ENCODE measurements around the gene PIGC.

The PIGC gene

DNA sequence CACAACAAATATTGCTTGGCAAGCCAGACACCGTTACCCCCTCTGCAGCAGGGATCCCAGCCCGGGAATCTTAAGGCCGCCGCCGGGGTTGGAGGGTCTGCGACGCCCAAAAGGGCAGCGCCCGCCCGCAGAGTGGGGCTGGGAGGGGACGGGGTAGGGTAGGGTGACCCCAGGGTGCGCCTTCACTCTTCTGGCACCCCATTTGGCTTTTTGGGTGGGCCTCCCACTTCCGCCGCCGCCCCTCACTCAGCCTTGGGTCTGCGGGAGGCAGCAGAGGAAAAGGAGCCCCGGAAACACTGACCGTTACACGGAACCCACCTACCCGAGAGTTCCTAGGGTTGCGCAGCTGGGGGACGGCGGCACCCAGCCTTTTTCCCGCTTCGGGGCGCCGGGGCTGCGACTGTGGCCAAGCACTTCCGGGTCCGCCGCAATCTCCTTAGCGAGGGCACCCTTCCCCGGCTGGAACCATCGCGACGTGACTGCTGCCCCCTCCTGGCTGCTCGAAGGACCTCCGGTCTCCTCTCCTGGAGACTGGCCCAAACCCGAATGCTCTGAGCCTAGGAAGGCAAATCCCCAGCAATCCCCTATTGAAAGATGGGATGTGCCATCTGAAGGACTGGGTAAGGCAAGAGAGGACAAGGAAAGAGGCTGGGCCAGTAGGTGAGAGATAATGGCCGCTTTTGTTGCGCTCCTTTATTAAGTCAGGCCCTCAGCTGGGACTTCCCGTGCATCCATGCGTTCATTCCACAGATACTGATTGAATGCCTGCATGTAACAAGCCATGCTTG lies at the start of gene PIGC:
TSS of gene PIGC (minus strand) at position 404 of the 788 bp plus-strand sequence. CDS start 1,447 bp downstream, outside the sequence.
- peak; percentile 91 for DNase-seq

DNA sequence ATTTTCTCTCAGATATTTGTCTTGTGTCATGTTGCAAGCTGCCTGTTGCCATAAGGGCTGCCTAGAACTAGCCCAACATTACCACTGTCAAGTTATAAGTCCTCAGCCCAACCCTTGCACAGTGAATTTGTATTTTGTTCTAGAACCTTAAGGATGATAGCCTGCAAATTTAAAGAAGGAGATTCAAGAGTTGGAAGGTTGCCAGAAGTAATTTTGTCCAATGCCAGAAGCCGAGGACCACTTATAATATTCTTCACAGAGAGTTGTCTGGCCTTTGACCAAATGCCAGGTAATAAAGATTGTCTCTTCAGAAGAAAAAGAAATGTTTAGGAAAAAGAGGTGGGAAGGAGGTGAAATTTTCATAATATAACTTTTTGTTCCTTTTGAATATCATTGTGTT lies 48.6 kb upstream of the PIGC start:
- no peak for DNase-seq

DNA sequence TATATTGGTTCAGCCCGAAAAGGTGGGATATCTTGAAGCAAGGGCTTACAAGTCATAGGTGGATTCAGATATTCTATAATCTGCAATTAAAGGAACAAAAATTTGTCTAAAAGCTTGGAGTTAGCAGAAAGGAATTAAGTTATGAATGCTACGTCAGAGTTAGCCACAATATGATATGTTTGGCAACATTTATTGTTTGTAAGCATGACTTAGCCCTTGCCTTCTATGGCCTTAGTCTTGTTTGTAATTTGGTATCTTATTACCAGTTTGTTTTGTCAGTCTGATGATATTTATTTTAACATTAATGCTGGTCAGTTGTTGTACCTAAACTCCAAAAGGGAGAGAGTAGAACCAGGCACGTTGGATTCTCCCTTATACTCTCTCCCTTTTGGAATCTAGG lies 46.0 kb upstream of the PIGC start:
- no peak for DNase-seq

DNA sequence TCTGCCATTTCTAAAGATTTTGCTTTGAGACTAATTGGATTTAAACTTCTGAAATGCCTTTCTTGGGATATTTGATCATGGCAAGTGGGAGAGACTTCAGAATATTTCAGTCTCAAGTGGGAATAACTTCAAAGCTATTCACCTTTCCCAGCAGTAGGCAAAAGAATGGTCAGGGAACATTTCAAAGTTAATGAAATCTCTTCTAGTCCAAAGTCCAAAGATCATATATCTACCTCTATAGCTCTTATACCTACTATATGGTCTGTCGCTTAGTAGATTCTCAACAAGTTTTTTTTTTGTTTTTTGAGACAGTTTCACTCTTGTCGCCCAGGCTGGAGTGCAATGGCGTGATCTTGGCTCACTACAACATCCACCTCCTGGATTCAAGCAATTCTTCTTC lies 44.5 kb upstream of the PIGC start:
- DNase-seq = no peak

DNA sequence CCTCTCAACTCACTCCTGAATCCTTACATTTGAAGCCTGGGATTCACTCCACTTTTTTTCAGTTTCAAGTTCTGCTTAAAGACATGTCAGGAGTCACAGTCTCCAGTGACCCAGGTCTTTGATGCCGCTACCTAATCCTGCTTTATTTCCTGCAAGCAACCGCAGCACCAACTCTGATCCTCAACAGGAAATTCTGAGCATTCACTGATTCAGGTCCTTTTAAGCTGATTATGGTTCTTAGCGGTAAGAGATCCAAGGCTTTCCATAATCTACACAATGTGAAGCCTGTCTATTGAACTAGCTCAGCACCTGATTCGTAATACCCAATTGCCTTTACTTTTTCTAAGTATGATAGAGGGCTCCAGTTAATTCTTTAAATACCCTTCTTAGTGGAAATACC lies 43.7 kb upstream of the PIGC start:
- no peak for DNase-seq

DNA sequence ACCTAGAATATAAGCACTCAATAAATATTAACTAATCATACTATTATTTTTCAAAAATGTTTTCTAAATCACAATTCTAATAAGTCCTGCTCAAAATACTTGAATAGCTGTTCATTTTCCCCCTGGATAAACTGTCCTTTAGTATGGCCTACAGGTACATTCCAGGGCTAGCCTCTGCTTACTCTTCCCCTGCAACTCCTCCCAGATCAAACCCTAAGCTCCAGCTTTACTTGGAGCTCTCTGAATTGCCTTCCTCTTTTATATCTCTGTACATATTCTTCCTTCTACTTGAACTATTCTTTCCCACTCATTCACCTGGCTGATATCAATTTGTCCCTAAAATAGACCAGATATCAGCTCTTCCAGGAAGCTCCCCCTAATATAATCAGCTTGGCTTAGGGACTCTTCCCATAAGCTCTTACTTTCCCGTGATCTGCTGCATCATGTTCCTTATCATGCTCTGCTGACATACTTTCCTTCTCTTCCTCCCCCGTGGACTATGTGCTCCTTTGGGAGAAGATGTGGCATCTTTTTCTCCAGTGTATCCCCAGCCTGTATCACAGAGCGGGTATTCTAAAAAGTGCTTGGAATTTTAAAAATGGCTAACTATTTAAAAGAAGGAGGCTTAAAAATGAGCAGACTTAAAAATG lies 43.1 kb upstream of the PIGC start:
- DNase-seq = no peak

DNA sequence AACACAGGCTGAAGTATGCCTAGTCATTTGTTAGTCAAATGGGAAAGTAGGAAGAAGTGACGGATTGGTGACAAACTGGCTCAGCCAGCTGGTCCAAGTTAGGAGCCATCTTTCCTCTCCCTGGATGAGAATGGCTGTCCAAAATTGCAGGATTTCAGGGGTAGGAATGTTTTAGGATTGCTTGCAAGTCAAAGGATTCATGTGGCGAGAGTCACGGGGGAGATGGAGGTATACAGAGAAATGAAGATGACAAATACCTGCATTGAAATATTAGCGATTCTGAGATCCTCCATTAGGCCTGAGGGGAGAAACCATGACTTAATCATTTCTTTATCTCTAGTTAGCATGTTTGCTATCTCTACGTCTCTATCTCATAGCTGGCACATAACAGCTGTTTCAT lies 41.8 kb upstream of the PIGC start:
- no peak for DNase-seq

DNA sequence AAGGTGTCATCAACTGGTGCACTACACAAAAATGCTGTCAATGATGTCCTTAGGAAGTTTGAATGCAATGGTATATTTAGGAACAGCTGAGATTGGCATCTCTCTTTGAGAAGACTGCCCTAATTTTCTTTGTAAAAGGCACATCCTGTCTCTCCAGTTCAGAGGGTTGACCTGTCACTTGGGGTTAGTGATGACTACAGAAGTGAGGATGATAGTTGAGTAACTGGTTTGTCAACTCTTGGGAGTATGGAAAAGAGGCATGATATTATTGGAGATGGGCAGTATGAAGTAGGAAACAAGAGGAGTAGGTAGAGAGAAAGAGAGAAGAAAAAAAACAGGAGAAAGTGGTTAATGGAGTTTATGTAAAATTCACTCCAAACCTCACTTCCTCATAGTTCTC lies 40.4 kb upstream of the PIGC start:
- DNase-seq = no peak

DNA sequence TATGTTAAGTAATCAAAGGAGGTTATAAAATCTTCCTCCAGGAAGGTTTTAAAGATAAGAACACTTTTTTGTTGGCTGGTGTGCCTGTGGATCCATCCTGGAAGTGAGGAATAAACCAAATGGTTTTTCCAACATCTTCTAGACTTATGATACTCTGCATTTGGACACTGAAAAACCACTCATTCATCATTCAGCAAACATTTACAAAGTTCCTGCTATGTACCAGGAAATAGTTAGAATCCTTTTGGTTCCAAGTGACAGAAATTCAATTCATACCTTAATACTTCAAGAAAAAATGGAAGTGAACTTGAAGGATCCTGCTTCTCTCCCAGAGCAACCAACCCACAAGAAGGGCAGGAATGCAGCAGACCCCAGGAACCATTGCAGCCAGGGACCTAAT lies 39.6 kb upstream of the PIGC start:
- DNase-seq = no peak

DNA sequence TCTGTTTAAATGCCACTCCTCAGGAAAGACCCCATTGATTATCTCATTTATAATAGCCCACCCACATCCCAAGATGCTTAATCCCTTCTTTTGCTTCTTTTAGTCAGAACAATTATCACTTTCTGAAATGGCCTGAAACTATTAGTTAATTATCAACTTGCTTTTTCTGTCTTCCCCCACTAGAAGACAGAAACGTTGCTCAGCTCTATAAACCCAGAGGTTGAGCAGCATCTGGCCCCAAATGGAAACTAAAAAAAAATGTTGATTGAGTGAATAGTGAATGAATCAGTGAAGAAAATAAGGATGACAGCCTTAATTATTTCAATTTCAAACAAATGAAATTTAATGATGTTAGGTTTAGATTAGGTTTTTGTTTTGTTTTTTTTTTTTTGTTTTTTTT lies 38.2 kb upstream of the PIGC start:
- DNase-seq = no peak

DNA sequence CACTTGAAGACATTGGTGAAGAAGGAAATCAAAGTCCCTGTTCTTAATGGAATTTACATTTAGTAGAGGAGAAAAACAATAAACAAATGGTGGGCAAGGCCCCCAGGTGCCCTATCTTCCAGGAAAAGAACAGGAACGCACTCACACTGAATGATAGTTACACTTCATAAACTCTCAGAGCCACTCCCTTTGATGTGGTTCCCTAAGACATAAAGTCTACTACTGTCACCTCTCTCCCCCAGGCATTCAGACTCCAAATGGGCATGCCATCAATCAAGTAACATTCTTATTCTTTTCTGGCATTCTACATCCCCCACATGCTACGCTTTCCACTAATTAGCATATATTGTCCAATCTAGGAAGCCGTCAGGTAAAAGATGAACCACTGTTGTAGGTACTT lies 36.6 kb upstream of the PIGC start:
- no peak for DNase-seq

DNA sequence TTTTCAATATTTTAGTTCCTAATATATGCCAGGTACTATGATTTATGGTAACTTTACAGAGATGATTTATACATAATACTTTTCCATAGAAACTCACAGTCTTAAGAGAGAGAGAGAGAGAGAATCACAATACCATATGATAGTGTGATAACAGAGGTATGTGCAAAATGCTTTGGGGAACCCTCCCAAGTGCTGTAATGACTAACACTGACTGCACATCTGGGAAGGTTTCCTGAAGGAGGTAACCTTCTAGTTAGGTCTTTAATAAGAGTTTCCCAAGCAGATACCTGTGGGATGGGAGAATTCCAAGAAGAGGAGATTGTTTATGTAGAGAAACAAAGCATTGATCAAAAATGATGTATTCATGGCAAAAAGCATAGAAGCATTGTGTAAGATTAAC lies 34.6 kb upstream of the PIGC start:
- no peak for DNase-seq

DNA sequence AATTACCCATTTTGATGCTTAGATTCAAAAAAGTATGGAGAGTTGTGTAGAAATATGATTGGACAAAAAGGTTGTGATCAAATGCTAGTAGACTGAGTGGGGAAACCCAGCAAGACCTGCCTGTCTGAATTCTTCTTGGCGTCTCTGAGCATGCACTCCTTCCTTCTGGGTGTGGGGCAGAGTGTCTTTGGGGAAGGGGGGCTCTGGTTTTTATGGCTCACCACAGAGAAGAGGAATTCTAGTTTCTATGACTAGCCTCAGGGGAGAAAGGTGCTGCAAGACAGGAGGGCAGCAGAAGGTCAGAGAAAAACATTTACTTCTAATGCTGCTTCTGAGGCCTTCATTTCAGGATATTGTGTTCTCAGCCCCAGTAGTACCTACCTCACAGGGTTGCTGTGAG lies 33.9 kb upstream of the PIGC start:
- peak; percentile 94 for DNase-seq

DNA sequence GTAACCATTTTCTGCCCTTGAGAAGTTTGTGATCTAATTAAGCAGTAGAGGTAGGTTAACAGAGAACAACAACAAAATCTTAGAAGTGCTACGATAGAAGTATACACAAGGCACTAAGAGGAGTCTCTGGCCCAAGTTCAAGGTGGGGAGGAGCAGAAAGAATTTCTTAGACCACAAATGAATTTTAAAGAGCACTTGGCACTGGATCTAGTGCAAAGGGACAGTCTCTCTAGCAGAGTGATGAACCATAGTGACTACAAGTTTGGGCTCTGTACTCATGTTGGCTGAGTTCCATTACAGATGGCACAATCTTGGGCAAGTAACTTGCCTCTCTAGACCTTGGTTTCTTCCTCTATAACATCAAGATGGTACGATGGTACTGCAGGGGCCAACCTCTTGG lies 33.3 kb upstream of the PIGC start:
- DNase-seq = no peak

DNA sequence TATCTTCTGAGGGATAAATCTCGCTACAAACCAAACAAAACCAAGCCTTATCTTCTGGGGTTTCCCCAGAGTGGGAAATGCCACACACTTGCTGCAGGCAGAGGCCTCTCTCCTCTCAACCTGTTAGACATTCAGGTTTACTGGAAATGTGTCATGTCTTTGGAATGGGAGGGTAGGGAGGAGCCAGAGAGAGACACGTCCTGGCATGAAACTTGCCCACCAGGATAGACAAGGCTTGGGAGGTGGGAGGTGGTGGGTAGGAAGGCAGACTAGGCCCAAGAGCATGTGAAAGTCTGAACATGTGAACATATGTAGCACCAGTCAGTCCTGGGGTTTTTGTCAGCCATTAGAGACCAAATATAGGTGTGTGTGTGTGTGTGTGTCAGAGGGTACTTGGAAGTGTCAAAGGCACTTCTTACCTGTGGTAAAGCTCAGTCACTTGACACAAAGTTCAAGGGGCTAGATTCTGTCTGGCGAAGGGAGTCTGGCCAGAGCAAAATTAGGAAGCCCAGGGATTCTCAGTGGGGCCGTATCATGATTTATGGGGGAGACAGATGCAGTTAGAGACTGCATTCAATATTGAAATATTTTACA lies 32.4 kb upstream of the PIGC start:
- DNase-seq = peak; percentile 95

DNA sequence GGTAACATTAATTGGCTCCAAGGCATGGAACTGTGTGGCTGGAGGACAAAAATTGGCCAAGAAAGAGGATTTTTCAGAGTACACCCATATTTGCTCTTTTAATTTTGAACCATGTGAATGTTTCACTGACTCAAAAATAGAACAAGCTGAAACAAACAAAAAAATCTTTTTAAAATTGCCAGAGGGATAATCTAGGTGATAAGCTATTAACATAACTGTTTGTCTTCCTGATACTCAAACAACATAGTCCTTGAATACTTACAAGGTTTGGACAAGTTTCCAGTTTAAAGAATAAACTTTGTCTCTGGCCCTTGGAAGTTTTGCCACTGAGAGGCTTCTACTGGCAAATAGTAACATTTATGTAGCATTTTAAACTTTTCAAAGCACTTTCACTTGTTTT lies 30.0 kb upstream of the PIGC start:
- no peak for DNase-seq

DNA sequence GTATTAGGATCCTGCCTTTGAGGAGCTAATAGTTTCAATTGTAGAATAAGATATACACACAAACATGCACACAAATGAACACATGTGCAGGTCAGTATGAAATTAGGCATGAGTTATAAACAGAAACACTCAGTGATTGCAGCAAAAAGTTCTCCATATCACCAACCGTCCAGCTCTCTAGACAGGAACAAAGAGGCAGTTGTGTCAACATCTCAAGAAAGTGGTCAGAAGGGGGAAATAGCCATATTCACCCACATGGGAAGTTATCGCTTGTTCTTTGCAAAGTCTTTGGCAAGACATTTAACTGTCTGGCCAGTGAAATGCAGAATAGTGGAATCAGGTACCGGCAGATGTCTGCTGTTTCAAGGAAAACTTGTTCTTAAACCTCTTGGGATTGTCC lies 29.4 kb upstream of the PIGC start:
- no peak for DNase-seq

DNA sequence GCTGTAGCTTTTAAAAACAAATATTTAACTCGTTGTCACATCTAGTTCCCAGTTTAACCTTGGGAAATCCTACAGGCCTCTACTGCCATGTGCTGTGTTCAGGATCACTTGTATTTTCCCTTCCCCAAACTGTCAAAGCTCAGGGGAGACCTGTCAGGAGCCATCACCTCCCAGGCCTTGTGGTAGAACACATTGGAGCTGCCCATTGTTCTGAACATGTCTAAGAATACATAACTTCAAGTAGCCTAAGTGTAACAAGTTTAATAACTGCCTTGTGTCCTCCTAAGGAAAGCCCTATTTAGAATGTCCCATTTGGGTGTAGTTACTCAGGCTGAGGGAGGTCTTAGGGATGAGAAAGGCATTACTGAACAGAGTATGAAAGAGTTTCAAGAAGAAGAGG lies 28.6 kb upstream of the PIGC start:
- no peak for DNase-seq

DNA sequence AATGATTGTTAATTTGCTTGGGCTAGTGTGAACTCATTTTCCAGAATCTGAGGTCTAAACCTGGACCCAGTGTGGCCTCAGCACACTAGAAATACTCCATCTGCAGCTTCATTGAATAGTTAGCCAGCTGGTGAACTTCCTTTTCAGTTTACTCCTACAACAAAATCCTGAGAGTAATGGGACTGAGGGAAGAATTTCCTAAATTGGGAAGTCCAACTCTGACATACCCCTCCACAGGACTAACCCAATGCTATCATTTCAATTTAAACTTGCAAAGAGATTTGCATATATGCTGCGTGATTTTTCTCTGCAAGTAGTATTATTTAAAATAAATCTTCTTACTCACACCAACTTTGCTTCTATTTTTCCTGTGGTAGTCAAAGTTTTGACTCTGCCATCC lies 27.8 kb upstream of the PIGC start:
- no peak for DNase-seq

DNA sequence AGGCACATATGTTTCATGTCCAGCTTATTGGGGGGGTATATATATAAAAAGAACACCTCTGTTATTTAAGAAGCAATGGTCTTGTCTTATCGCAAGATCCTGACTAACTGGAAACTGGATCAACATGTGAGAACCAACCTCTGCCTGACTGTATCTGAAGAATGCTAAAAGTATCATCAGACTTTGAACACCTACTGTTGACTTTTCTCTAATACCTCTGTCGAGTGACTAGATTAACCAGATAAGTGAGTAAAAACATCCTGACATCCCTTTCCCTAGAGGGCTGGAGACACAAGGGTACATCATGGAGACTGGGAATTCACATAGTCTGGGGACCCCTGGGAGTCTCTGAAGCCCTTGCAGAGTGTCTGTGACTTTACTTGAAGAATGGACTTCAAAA lies 26.3 kb upstream of the PIGC start:
- DNase-seq = no peak

DNA sequence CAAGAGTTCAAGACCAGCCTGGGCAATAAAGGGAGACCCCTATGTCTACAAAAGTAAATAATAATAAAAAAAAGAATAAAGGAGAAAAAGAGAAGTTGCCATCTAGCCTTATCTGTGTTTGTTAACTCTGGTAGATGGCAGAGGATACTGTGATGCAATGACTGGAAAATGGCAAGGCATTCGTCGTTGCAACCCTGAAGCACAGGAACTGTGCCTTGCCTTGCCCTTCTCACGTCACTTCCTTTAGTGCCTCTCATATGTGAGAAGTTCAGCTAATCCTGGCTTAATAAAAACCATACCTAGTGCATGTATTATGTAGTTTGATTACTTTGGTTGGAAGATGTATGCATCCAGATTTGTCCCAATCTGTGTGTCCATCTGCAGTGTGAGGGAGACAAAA lies 25.8 kb upstream of the PIGC start:
- no peak for DNase-seq

DNA sequence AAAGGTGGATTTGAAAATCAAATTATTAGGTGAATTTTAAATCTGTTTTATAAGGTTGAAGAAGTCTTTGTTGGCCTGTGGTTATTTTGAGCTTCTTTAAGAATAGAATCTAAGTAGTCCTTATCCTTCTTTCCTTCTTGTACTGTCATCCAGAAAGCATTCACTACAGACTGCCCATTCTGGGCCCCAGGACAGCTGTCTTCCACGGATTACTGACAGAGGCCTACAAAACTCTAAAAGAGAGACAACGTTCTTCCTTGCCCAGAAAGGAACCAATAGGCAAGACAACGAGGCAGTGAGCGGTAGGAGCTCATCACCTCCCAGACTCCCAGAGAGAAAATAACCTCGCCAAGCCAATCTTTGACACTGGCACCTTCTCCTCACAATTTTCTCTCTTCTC lies 24.4 kb upstream of the PIGC start:
- no peak for DNase-seq

DNA sequence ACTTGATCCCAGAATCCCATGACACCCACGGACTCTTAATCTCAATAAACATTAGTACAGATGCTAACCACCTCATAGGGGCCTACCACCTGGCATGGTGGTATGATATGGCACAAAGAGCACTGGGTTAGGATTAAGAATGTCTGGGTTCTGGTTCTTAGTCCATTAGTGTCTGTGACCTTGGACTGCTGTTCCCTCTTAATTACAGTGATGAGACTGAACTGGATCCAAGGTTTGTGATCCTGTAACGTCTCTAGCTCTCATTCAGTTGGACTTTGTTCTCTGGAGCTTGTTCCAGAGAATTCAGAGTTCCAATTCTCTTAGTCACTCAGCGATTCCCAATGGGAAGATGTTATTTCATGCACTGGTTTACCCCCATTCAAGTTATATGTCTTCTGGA lies 23.6 kb upstream of the PIGC start:
- DNase-seq = no peak

DNA sequence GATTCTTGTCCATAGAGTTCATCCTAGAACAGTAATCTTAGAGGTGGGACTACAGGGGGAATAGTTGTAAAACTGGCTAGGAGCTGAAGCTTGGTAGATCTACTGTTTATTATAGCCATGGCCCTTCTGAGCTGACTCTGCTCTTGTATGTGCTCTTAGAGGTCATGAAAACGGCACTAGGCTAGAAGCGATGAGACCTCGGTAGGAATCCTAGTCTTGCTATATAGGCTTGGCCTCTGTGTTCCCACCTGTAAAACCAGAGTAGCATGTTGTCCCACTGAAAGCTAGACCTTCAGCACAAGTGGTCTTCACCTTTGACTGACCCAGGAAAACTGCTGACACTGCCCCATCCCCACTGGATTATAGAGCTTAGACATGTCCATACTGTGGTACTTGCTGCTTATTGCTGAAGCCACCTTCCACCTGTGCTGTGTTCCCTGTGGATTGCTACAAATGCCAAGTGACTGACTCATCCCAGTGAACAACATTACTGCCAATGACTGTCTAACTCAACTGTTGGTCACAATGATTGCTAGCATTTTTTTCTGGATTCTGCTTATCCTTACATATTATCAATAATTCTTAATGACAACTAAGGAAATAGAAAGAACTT lies 23.0 kb upstream of the PIGC start:
- DNase-seq = peak; percentile 68
